Omental fat pad (tissue), 4 donors: ENCODE data around the gene MB. TPM values are rescaled to one million over a fixed set of nuclear protein-coding genes. Genes with fewer than 3 reads are reported as not detected.
"Not testable (repeated sequence)": the region's sequence is repeated elsewhere in the genome, so short reads cannot be mapped to it uniquely, and the experiment has no call there.

Experiments used
- ATAC-seq: fragments of 150-250 bp; one replicate; pipeline ENCODE4 v1.9.1; 2016; ENCODE audit warnings: mild to moderate bottlenecking, moderate library complexity; ENCODE audit not compliant: low FRiP score
- DNase-seq: peaks from one replicate; pipeline ENCODE4 v3.0.0-alpha.2; 2019; ENCODE audit warnings: low spot score
- CTCF ChIP-seq, 3 donors: fragments of 450-650 bp; IDR thresholded peaks; one replicate each; pipeline ENCODE4 v1.5.1; 2016 to 2017; ENCODE audit warnings: antibody characterized with exemption in 3 of 3, mild to moderate bottlenecking in 3 of 3, moderate library complexity in 2 of 3
- total RNA-seq, 4 donors: library from RNA; depleted of rRNA; stranded (reverse); fragments of >200 nt; gene quantifications; one replicate each; pipeline ENCODE4 v1.1.0, GENCODE V29; 2016

The MB gene
- total RNA-seq: under 1 TPM in 1 of 4 donors, not detected in 3; 0.44 TPM

DNA sequence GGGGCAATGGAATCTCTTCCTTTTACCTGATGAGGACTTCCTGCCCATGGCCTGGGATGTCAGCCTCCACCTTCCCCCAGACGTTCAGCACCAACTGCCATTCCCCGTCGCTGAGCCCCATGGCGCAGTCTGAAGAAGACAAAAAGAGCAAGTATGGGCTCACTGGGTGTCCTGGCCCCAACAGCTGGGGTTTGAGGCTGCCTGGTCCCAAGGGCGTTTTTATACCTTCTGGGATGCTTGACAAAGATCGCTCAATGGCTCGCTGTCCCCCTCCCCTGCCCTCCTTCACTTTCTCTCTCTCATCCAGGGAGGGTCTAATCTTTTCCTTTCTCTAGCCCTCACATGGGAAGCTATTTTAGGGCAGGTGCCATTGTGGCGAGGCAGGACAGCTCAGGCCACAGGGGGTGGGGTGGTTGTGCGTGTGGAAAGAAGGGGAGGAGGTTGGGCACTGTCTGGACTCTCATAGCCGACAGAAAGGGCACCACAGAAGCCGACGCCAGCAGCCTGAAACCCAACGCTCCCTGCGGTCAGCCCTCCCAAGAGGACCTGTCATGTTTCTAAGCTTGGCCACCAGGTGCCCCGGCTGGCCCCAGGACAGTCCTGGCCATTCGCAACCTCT is at the start of gene MB:
TSS of gene MB (minus strand) at position 193 of the 619 bp plus-strand sequence. CDS start at position 121, 72 bp downstream.
- ATAC-seq: no peak
- DNase-seq: no peak
- no peak for TF ChIP-seq CTCF (IDR thresholded peaks at IDR 0.05)

DNA sequence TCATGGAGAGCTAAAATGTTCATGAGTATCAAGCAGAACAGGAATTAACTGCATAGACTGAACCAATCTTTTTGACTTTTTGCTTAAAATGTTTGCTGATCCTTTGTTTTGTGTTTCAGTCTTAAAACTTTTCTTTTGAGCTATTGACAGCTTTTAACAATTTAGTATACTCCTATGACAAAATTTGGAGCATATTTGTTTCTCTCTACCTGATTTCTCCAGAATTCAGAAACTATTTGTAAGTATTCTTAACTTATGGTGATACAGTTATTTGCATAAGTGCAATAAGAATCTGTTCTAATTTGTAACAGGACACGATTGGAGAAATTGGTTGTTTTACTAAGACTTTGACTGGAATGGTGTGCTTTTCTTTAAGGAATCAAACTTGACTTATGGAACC is 49.6 kb upstream of the MB start:
- DNase-seq, ATAC-seq: not testable (repeated sequence)

DNA sequence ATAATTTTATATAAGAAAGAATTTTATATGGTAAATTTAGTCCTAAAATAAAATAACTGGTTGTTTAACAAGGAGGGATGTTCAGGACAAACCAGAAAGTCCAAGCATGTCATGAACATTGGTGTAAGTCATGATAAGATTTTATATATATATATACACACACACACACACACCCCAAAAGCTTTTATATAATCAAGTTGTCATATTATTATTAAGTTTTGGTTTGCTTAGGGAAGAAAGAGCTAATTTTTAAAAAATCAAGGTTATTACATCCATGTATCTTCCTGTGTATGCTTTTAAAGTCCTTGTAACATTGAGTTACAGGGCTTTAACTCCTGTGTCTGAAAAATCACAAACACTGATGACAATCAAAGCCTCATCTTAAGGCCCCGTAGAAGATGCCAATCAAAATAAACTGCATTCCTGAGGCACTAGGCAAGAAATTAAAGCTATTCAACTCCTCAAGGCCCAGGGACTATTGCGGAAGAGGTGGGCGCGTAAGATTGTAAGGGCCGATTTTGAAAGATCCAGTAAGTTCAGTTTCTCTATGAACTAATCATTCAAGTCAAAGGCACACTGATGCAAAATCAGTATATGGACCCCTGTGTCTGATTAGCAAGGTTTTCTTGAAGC is 47.9 kb upstream of the MB start:
- DNase-seq (no peak), ATAC-seq (no peak)
- TF ChIP-seq CTCF (IDR thresholded peaks at IDR 0.05): no peak

- no peak for TF ChIP-seq CTCF (IDR thresholded peaks at IDR 0.05)
- DNase-seq (no peak), ATAC-seq (no peak)
Observed at GRCh38 chr22:35663371-35663770, 46.2 kb upstream of the MB start.

DNA sequence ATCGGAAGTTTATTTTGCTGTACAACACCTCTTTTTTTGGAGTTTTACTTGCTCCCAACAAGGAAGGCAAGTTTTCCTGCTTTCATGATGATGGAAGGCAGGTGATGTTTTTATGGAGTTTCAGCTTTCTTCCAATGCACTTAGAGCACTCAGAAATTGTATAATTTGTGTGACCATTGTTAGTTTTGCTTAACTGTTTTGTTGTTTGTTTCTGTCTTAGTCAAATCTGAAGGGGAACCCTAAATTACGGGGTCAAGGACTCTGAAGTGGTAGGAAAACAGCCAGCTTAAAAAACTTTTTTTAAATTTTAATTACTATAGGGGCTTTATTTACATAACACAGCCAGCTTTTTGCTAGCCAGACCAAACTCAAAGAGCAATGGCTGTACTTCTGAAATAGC is 45.8 kb upstream of the MB start:
- TF ChIP-seq CTCF (IDR thresholded peaks at IDR 0.05): no peak
- DNase-seq: no peak
- no peak for ATAC-seq

DNA sequence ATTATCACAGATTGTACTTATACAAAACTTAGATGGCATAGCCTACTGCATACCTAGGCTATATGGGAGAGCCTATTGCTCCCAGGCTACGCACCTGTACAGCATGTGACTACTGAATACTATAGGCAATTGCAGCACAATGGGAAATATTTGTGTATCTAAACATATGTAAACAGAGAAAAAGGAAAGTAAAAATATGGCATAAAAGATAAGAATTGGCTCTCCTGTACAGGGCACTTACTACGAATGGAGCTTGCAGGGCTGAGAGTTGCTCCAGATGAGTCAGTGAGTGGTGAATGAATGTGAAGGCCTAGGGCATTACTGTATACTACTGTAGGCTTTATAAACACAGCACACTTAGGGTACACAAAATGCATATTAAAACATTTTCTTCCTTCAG is 44.3 kb upstream of the MB start:
- DNase-seq (no peak), ATAC-seq (peak; percentile 61)
- no peak for TF ChIP-seq CTCF (IDR thresholded peaks at IDR 0.05)

DNA sequence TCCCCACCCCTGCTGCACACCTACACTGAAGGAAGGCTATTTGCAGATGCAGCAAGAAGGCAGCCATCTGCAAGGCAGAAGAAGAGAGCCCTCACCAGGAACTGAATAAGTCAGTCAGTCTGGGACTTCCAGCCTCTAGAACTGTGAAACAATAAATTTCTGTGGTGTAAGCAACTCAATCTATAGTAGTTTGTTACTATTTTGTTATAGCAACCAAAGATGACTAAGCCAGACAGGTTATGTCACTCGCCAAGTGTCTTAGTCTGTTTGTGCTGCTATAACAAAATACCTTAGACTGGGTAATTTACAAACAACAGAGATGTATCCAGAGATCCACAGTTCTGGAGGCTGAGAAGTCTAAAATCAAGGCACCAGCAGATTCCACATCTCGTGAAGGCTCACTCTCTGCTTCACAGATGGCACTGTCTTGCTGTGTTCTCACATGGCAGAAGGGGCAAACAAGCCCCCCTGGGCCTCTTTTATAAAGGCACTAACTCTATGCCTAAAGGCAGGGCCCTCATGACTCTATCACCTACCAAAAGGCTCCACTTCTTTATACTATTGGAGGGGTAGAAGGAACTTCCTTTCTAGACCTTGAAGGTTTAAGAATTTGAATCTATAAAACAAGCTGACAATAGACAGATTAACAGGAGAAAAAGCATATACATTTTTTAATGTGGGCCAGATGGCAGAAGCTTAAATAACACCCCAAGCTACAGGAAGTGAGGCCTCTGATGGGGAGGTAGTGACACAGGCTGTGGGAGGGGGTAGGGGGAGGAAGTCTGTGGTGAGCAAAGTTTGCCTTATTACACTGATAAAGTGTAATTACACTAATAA is 43.4 kb upstream of the MB start:
- DNase-seq: no peak
- ATAC-seq: no peak

More for the DNA sequence above, 43.4 kb upstream of the MB start:
- no peak for TF ChIP-seq CTCF (IDR thresholded peaks at IDR 0.05)
